Measurements from ENCODE around the gene KDM5A. TPM values are rescaled to one million over a fixed set of nuclear protein-coding genes. Genes with fewer than 3 reads are reported as not detected.

KDM5A gene
- total and polyA plus RNA-seq, 10 of the 15 experiments (the other 5 are each of a cell fraction or from before 2014, with no cell fraction given): 9.0 to 59.9 (median 27.7) TPM

GRCh38 chr12:359091-359490 is 30.0 kb downstream of the KDM5A start:
- FAIRE-seq (no peak), ATAC-seq (no peak), DNase-seq (ENCODE audit: low read depth, low spot score) (no peak)
- in situ Hi-C loops (cut with MboI): no loop called here
- Histone ChIP-seq H2AFZ (ENCODE audit: control insufficient read depth, low read depth, low read length) (no peak overlapping the region), H3K27ac (ENCODE audit: control insufficient read depth, insufficient read depth) (no peak overlapping the region), H4K20me1 (ENCODE audit: control insufficient read depth, insufficient read depth) (no peaks in the 10 kb centered on the region), H3K27me3 (replicated peaks in 1 of 2; ENCODE audit: control insufficient read depth in 2 of 2, insufficient read depth in 2 of 2, low read length in 1 of 2) (no peaks in the 10 kb centered on the region), H3K36me3 (ENCODE audit: control insufficient read depth in 2 of 2, insufficient read depth in 2 of 2, low read length in 1 of 2) (peaks cover 5 to 29% of the 10 kb centered on the region in 2 experiments), H3K4me1 (ENCODE audit: control insufficient read depth, insufficient read depth, low read length) (no peaks in the 10 kb centered on the region), H3K4me3 (no peak overlapping the region), H3K9me3 (replicated peaks; ENCODE audit: control insufficient read depth, insufficient read depth, low read length) (no peaks in the 10 kb centered on the region), H3K4me2 (ENCODE audit: control insufficient read depth, insufficient read depth) (no peak overlapping the region), H3K9ac (ENCODE audit: control insufficient read depth, insufficient read depth, low read length) (no peak overlapping the region), H3K79me2 (ENCODE audit: control insufficient read depth, insufficient read depth, low read length) (no peaks in the 10 kb centered on the region)
- ChIA-PET RAD21 (ENCODE audit: unreplicated experiment) (no interaction called here), CTCF (no interaction called here), POLR2A (no interaction called here), SMC1A (ENCODE audit: uncharacterized antibody, unreplicated experiment) (no interaction called here)
- no TSS peak for BruUV-seq (replicated peaks)
- TF ChIP-seq NFYB (IDR thresholded peaks at IDR 0.05; ENCODE audit: insufficient read depth, low read depth, low read length) (no peak), CEBPB (IDR thresholded peaks at IDR 0.05; ENCODE audit: borderline replicate concordance in 1 of 2, low read depth in 2 of 2, low read length in 2 of 2) (no peak)
- 96% methylated on average over 1 of the region's 1 CpG for WGBS (ENCODE audit: insufficient coverage, insufficient replicate concordance, low lambda C conversion rate, missing lambda C conversion rate)
- intact Hi-C loops (cut with micrococcal nuclease; ENCODE audit: unreplicated experiment): no loop called here

GRCh38 chr12:356276-356988 is 32.7 kb downstream of the KDM5A start:
- Histone ChIP-seq H3K27me3 (replicated peaks in 1 of 2; ENCODE audit: control insufficient read depth in 2 of 2, insufficient read depth in 2 of 2, low read length in 1 of 2) (no peaks in the 10 kb centered on the region), H3K79me2 (ENCODE audit: control insufficient read depth, insufficient read depth, low read length) (no peaks in the 10 kb centered on the region), H3K4me3 (no peak overlapping the region), H4K20me1 (ENCODE audit: control insufficient read depth, insufficient read depth) (no peaks in the 10 kb centered on the region), H3K27ac (ENCODE audit: control insufficient read depth, insufficient read depth) (no peak overlapping the region), H3K9me3 (replicated peaks; ENCODE audit: control insufficient read depth, insufficient read depth, low read length) (no peaks in the 10 kb centered on the region), H3K4me2 (ENCODE audit: control insufficient read depth, insufficient read depth) (no peak overlapping the region), H2AFZ (ENCODE audit: control insufficient read depth, low read depth, low read length) (no peak overlapping the region), H3K36me3 (ENCODE audit: control insufficient read depth in 2 of 2, insufficient read depth in 2 of 2, low read length in 1 of 2) (peaks cover 6 to 34% of the 10 kb centered on the region in 2 experiments; a peak in 3 of 4 replicates), H3K4me1 (ENCODE audit: control insufficient read depth, insufficient read depth, low read length) (no peaks in the 10 kb centered on the region), H3K9ac (ENCODE audit: control insufficient read depth, insufficient read depth, low read length) (no peak overlapping the region)
- no peak for FAIRE-seq
- intact Hi-C loops (cut with micrococcal nuclease; ENCODE audit: unreplicated experiment): no loop called here
- in situ Hi-C loops (cut with MboI): no loop called here
- TSS peak; percentile 7 for BruUV-seq (replicated peaks)
- ChIA-PET CTCF (no interaction called here), POLR2A (interaction anchor here (0.8 to 1.1 kb wide), 2 partner anchors 17 to 33 kb away, joined by 4 to 5 read pairs; partner anchors contain the start of gene KDM5A), SMC1A (ENCODE audit: uncharacterized antibody, unreplicated experiment) (no interaction called here), RAD21 (ENCODE audit: unreplicated experiment) (no interaction called here)
- no peak for ATAC-seq
- WGBS (ENCODE audit: insufficient coverage, insufficient replicate concordance, low lambda C conversion rate, missing lambda C conversion rate): 92% methylated on average over 7 of the region's 7 CpGs
- DNase-seq (ENCODE audit: low read depth, low spot score): no peak
- TF ChIP-seq MTA3 (IDR thresholded peaks at IDR 0.05; ENCODE audit: borderline replicate concordance, low read length): no peak
- TF ChIP-seq ZNF592 (IDR thresholded peaks at IDR 0.05): no peak
- no peak for TF ChIP-seq STAT1 (conservative IDR thresholded peaks at IDR 0.05)
- TF ChIP-seq PKNOX1 (IDR thresholded peaks at IDR 0.05): no peak
- no peak for TF ChIP-seq E4F1 (IDR thresholded peaks at IDR 0.05; ENCODE audit: borderline replicate concordance, partially characterized antibody)
- no peak for TF ChIP-seq BRCA1 (IDR thresholded peaks at IDR 0.05; ENCODE audit: low read depth, low read length)
